Stimulated activated CD8-positive, alpha-beta memory T cell treated with anti-CD3 and anti-CD28 coated beads, Interleukin-2, amount 100 ng/mL, for 48 hours (primary cell): ENCODE measurements around the gene ITGAV.

Experiments used
- DNase-seq, 2 donors: peaks; one replicate each; pipeline ENCODE4 v3.0.0-alpha.2; 2020; ENCODE audit warnings: low read depth in 2 of 2

The ITGAV gene

GRCh38 chr2:186575302-186575701 is 14.6 kb upstream of the ITGAV start:
- no peak for DNase-seq

GRCh38 chr2:186575856-186576255 is 14.0 kb upstream of the ITGAV start:
- DNase-seq, result no peak

GRCh38 chr2:186576614-186577013 is 13.2 kb upstream of the ITGAV start:
- no peak for DNase-seq

GRCh38 chr2:186582698-186583097 is 7.2 kb upstream of the ITGAV start:
- DNase-seq, result no peak

GRCh38 chr2:186584053-186584452 is 5.8 kb upstream of the ITGAV start:
- DNase-seq, result no peak

GRCh38 chr2:186588421-186588820 is 1.4 kb upstream of the ITGAV start:
- no peak for DNase-seq

GRCh38 chr2:186588940-186589611 is 780 bp upstream of the ITGAV start:
- DNase-seq, result no peak

GRCh38 chr2:186590350-186590758 is 498 bp downstream of the ITGAV start:
- DNase-seq, result no peak

- DNase-seq, result no peak
Measured at GRCh38 chr2:186590759-186591505, 1.1 kb downstream of the ITGAV start.

GRCh38 chr2:186591506-186591890 is 1.6 kb downstream of the ITGAV start:
- DNase-seq, result no peak

GRCh38 chr2:186592137-186592875 is 2.5 kb downstream of the ITGAV start:
- no peak for DNase-seq

GRCh38 chr2:186593523-186593922 is 3.7 kb downstream of the ITGAV start:
- DNase-seq, result no peak

GRCh38 chr2:186594001-186594722 is 4.3 kb downstream of the ITGAV start:
- no peak for DNase-seq

GRCh38 chr2:186595219-186595618 is 5.4 kb downstream of the ITGAV start:
- no peak for DNase-seq

- DNase-seq, result no peak
Measured at GRCh38 chr2:186599186-186599778, 9.4 kb downstream of the ITGAV start.

- DNase-seq, result no peak
Measured at GRCh38 chr2:186603286-186603685, 13.4 kb downstream of the ITGAV start.

GRCh38 chr2:186605041-186605440 is 15.2 kb downstream of the ITGAV start:
- no peak for DNase-seq

GRCh38 chr2:186607660-186608324 is 17.9 kb downstream of the ITGAV start:
- DNase-seq, result no peak

- no peak for DNase-seq
Measured at GRCh38 chr2:186610785-186611184, 20.9 kb downstream of the ITGAV start.

GRCh38 chr2:186611526-186611925 is 21.7 kb downstream of the ITGAV start:
- DNase-seq, result no peak

- no peak for DNase-seq
Measured at GRCh38 chr2:186612026-186612425, 22.2 kb downstream of the ITGAV start.
